ENCODE measurements around the gene ACTL7A. TPM values are rescaled to one million over a fixed set of nuclear protein-coding genes. Genes with fewer than 3 reads are reported as not detected.
"Not testable (repeated sequence)": the region's sequence is repeated elsewhere in the genome, so short reads cannot be mapped to it uniquely, and the experiment has no call there.

Gene ACTL7A
- total RNA-seq, 1 experiment from 2014 or later: not detected

DNA sequence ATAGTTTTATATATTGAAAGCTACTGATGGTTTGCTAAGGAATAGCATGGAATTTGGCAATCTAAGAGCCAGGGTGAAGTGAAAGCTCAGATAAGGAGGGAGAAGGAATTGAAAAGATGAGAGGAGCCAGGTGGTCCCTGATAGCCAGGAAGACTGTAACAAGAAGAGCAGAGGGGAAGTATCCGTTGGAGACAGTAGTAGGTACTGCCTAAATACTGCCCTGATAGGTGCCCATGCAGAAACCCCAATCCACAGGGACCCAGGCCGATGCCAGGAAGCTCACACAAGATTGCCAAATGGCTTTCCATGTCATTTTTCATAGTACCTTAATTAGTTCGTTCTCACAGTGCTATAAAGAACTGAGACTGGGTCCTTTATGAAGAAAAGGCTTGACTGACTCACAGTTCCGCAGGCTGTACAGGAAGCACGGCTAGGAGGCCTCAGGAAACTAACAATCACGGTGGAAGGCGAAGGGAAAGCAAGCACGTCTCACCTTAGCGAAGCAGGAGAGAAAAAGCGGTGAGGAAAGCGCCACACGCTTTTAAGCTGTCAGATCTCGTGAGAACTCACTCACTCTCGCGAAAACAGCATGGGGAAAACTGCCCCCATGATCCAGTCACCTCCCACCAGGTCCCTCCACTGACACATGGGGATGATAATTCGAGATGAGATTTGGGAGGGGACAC, 19.3 kb upstream of the ACTL7A start:
- H3K9me3 ChIP-seq: no peaks in the 10 kb centered on the region
- no peak for DNase-seq
- H3K27me3 ChIP-seq: no peaks in the 10 kb centered on the region
- no peaks in the 10 kb centered on the region for H3K36me3 ChIP-seq
- no peak overlapping the region for H3K4me3 ChIP-seq

GRCh38 chr9:108844391-108844790, 17.7 kb upstream of the ACTL7A start:
- Histone ChIP-seq H3K9me3 (no peaks in the 10 kb centered on the region), H3K36me3 (no peaks in the 10 kb centered on the region), H3K27me3 (no peaks in the 10 kb centered on the region), H3K4me3 (no peak overlapping the region)
- no peak for DNase-seq

- no peak overlapping the region for H3K4me3 ChIP-seq
- H3K27me3 ChIP-seq: no peaks in the 10 kb centered on the region
- H3K9me3 ChIP-seq: no peaks in the 10 kb centered on the region
- DNase-seq: no peak
- no peaks in the 10 kb centered on the region for H3K36me3 ChIP-seq
Measured at GRCh38 chr9:108844856-108845255, 17.2 kb upstream of the ACTL7A start.

DNA sequence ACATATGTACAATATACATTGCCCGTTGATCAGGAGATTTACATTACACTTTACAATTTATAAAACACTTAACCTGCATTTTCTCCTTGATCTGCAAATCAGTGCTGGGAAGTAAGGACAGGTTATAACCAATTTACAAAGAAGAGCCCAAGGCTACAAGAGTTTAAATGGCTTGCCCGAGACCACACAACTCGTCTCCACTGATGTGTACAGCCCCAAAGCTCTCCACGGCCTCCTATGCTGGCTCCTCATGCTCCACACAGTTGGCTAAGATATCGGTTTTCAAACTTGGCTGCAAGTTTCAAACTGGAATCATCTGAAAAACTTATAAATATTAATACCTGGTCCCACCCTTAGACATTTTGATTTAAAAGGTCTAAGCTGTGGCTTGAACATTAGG, 16.6 kb upstream of the ACTL7A start:
- Histone ChIP-seq H3K9me3 (no peaks in the 10 kb centered on the region), H3K4me3 (no peak overlapping the region), H3K36me3 (no peaks in the 10 kb centered on the region), H3K27me3 (no peaks in the 10 kb centered on the region)
- no peak for DNase-seq

- no peaks in the 10 kb centered on the region for H3K9me3 ChIP-seq
- no peaks in the 10 kb centered on the region for H3K36me3 ChIP-seq
- no peaks in the 10 kb centered on the region for H3K27me3 ChIP-seq
- H3K4me3 ChIP-seq: no peak overlapping the region
- DNase-seq: no peak
Measured at GRCh38 chr9:108845947-108846346, 16.1 kb upstream of the ACTL7A start.

- not testable (repeated sequence) for H3K27me3 ChIP-seq, H3K36me3 ChIP-seq, DNase-seq
Measured at GRCh38 chr9:108848296-108848695, 13.8 kb upstream of the ACTL7A start.

DNA sequence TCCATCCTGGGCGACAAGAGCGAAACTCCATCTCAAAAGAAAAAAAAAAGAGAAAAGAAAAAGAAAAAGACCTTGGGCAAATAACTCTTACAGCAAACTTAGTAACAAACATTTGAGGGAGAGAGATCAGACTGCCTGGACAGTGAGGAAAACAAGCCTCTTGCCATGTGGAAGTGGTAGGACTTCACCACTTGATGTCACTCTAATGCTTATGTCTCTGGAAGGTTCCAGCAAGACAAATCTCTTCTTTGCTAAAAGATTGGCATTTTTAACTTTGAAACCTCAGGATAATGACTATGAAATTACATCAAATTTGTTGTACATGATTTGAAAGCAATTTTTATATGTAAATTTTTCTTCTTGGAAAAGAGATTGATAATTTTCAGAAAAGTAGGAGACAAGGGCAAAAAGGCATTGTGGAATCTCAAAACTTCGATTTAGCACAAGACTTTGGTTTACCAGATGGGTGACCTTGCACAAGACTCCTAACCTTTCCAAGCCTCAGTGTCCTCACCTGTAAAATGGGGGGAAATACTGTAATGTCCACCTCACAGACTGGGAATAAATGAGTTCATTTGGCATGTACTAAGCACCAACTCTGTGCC, 11.7 kb upstream of the ACTL7A start:
- no peaks in the 10 kb centered on the region for H3K27me3 ChIP-seq
- H3K36me3 ChIP-seq: no peaks in the 10 kb centered on the region
- H3K4me3 ChIP-seq: no peak overlapping the region
- DNase-seq: no peak
- H3K9me3 ChIP-seq: no peaks in the 10 kb centered on the region

More at GRCh38 chr9:108848296-108848695, 13.8 kb upstream of the ACTL7A start:
- not testable (repeated sequence) for H3K9me3 ChIP-seq, H3K4me3 ChIP-seq

DNA sequence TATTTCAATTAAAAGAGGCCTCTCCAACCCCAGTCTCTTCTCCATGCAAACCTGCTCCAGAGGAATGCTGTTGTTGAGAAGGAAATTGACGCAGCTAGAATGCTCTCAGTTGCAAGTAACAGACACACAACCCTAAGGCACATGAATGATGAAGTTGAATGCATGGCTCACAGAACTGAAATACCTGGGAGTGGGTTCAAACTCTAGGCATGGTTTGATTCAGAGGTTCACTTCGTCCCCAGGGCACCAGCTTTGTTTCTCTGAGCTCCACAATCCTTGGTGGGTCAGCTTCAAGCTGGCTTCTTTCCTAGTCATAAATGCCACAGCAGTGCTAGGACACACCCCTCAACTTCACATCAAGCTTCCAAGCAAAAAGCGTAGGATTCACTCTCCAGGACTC, 10.9 kb upstream of the ACTL7A start:
- Histone ChIP-seq H3K27me3 (no peaks in the 10 kb centered on the region), H3K36me3 (no peaks in the 10 kb centered on the region), H3K4me3 (no peak overlapping the region), H3K9me3 (no peaks in the 10 kb centered on the region)
- DNase-seq: no peak

GRCh38 chr9:108852079-108852478, 10.0 kb upstream of the ACTL7A start:
- no peaks in the 10 kb centered on the region for H3K9me3 ChIP-seq
- H3K4me3 ChIP-seq: no peak overlapping the region
- no peaks in the 10 kb centered on the region for H3K27me3 ChIP-seq
- no peaks in the 10 kb centered on the region for H3K36me3 ChIP-seq
- DNase-seq: no peak

GRCh38 chr9:108854094-108854493, 8.0 kb upstream of the ACTL7A start:
- no peaks in the 10 kb centered on the region for H3K9me3 ChIP-seq
- H3K27me3 ChIP-seq: no peaks in the 10 kb centered on the region
- no peak for DNase-seq

DNA sequence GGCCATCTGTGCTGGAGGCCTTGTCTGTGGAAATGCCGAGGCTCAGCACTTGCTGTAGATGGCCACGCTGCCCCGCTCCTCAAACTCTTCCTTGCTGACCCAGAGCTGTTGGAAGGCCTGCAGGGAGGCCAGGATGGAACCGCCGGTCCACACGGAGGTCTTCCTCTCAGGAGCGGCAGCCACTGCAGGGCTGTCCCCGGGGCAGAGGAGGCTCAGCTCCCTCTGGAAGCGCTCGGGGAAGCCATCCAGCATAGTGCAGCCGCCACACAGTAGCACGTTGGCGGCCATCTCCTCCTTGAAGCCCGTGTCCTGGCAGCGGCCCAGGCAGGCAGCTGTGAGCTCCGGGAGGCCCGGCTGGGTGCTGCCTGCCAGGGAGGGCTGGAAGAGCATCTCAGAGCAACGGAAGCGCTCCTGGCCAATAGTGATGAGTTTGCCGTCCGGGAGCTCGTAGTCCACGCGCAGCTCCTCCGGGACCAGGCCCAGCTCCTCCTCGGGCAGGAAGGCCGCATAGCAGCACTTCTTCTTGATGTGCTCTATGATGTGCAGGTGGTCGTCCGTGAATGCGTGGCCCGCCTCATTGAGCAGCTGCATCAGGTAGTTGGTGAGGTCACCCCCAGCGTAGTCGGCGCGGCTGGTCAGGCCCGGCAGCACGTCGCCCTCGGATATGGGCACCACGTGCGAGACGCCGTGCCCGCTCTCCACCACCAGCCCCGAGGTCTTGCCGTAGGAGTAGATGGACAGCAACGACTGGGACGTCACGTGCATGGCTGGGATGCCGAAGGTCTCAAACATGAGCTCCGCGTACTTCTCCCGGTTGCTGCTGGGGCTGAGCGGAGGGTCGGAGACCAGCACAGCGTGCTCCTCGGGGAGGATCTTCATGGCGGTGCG, 7.2 kb upstream of the ACTL7A start:
- no peaks in the 10 kb centered on the region for H3K36me3 ChIP-seq
- DNase-seq: no peak
- no peak overlapping the region for H3K4me3 ChIP-seq
- no peaks in the 10 kb centered on the region for H3K9me3 ChIP-seq
- H3K27me3 ChIP-seq: no peaks in the 10 kb centered on the region

More at GRCh38 chr9:108854094-108854493, 8.0 kb upstream of the ACTL7A start:
- Histone ChIP-seq H3K36me3 (no peaks in the 10 kb centered on the region), H3K4me3 (no peak overlapping the region)

- no peaks in the 10 kb centered on the region for H3K9me3 ChIP-seq
- DNase-seq: no peak
- no peak overlapping the region for H3K4me3 ChIP-seq
- H3K27me3 ChIP-seq: no peaks in the 10 kb centered on the region
- H3K36me3 ChIP-seq: no peaks in the 10 kb centered on the region
Measured at GRCh38 chr9:108855529-108855886, 6.6 kb upstream of the ACTL7A start.

DNA sequence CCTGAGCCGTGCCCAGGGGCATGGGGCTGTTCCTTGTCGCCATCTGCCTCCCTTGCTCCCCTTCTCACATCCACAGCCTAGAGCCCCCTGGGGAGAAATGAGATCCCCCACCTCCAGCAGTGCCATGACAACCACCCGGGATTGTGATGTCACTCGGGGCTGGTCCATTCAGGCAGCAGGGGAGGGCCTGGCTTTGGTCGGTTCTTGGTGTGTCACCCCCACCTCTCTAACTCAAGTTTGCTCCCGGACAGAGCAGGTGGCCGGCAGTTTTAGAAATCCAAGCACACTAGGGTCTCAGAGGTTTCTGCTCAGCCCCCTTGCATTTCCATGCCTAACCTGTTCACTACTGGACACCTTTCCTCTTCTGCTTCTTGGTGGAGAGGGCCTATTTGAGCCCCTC, 6.2 kb upstream of the ACTL7A start, which contains the start of gene ACTL7B:
Gene ACTL7B (minus strand): TSS at position 99 of the 400 bp plus-strand sequence. CDS start 56 bp downstream, at position 43.
- no peaks in the 10 kb centered on the region for H3K9me3 ChIP-seq
- H3K4me3 ChIP-seq: no peak within 1 kb of the TSS
- no peaks in the 10 kb centered on the region for H3K36me3 ChIP-seq
- DNase-seq: no peak
- H3K27me3 ChIP-seq: no peaks in the 10 kb centered on the region

GRCh38 chr9:108857572-108857971, 4.5 kb upstream of the ACTL7A start:
- DNase-seq: no peak
- H3K9me3 ChIP-seq: no peaks in the 10 kb centered on the region
- H3K4me3 ChIP-seq: no peak overlapping the region
- no peaks in the 10 kb centered on the region for H3K27me3 ChIP-seq
- H3K36me3 ChIP-seq: no peaks in the 10 kb centered on the region

DNA sequence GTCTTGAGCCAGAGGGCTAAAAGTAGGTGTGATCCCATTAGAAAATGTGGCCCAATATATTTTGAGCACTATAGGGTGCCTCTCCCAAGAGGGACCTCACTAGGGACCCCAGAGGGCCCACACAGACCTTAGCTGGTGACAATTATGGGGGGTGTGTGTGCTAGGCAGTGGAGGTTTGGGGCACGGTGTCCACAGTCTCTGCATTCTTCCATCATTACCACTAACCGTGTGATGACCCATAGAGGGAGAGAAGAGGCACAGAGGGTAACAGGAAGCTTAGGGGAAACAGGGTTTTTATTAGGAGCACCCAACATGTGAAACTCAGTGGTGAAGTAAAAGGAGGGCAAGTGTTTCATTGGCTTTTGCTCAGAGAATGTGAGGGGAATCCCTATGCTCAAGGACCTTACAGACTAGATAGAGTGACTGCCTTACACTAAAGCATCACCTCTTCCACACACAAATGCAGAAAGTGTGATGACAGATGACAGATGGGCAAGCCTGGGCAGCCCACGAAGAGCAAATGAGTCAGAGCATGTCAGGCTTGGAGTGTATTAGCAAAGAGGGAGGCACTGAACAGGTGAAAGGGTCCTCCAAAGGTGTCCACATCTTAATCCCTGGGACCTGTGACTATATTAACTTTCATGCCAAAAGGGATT, 2.5 kb upstream of the ACTL7A start:
- DNase-seq: no peak

GRCh38 chr9:108860354-108860753, 1.7 kb upstream of the ACTL7A start:
- H3K4me3 ChIP-seq: no peak overlapping the region
- H3K36me3 ChIP-seq: no peaks in the 10 kb centered on the region
- no peaks in the 10 kb centered on the region for H3K9me3 ChIP-seq
- no peaks in the 10 kb centered on the region for H3K27me3 ChIP-seq
- DNase-seq: no peak

More for the DNA sequence above, 2.5 kb upstream of the ACTL7A start:
- H3K9me3 ChIP-seq: no peaks in the 10 kb centered on the region
- no peak overlapping the region for H3K4me3 ChIP-seq
- no peaks in the 10 kb centered on the region for H3K27me3 ChIP-seq
- no peaks in the 10 kb centered on the region for H3K36me3 ChIP-seq

- Histone ChIP-seq H3K27me3 (no peaks in the 10 kb centered on the region), H3K36me3 (no peaks in the 10 kb centered on the region), H3K4me3 (no peak overlapping the region), H3K9me3 (no peaks in the 10 kb centered on the region)
- DNase-seq: no peak
Measured at GRCh38 chr9:108860764-108861163, 1.3 kb upstream of the ACTL7A start.

Data from MG63 (cell line).